ENCODE measurements around the gene OR4E1. TPM values are rescaled to one million over a fixed set of nuclear protein-coding genes. Genes with fewer than 3 reads are reported as not detected.

The OR4E1 gene
- total RNA-seq, 6 donors from 2014 or later: not detected

- Histone ChIP-seq H3K27me3 (no peaks in the 10 kb centered on the region), H3K27ac (no peak overlapping the region), H3K36me3 (no peaks in the 10 kb centered on the region), H3K4me1 (no peaks in the 10 kb centered on the region), H3K9me3 (peaks cover 0 to 4% (median 0%) of the 10 kb centered on the region in 4 donors), H3K4me3 (no peak overlapping the region)
- WGBS, 2 donors: 70 to 83% methylated on average over 4 of the region's 4 CpGs
- DNase-seq: no peak
- TF ChIP-seq EP300 (IDR thresholded peaks at IDR 0.05): no peak
- TF ChIP-seq CTCF (IDR thresholded peaks at IDR 0.05): no peak
- no peak for ATAC-seq (ENCODE audit: low FRiP score in 2 of 2)
Observed at GRCh38 chr14:21675566-21675965, 1.9 kb upstream of the OR4E1 start.

DNA sequence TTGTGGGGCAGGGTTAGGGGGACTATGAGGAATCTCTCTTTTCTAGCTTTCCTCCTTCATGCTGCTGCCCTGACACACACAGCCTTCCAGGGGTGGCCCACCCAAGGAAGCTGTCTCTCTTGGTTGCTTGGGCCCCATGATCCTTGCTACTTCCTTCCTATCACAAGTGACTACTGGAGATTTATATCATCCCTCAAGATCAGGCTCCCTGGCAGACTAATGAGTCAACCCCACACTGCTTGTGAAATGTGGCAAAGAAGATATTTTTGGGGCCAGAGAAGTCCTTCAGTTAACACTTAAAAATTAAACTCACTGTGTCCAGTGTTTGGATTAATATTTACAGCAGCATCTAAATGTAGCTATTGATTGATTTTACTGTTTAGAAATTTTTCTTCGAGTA, 1.5 kb downstream of the OR4E1 start:
- TF ChIP-seq EP300 (IDR thresholded peaks at IDR 0.05) (no peak), POLR2AphosphoS5 (IDR thresholded peaks at IDR 0.05) (no peak), CTCF (IDR thresholded peaks at IDR 0.05) (no peak), POLR2A (IDR thresholded peaks at IDR 0.05) (no peak)
- Histone ChIP-seq H3K36me3 (no peaks in the 10 kb centered on the region), H3K4me3 (no peak overlapping the region), H3K4me1 (no peaks in the 10 kb centered on the region), H3K27me3 (no peaks in the 10 kb centered on the region), H3K27ac (no peak overlapping the region), H3K9me3 (peaks cover 0 to 4% (median 0%) of the 10 kb centered on the region in 4 donors)
- no peak for DNase-seq
- no peak for ATAC-seq (ENCODE audit: low FRiP score in 2 of 2)
- WGBS, 2 donors: 88 to 93% methylated on average over 1 of the region's 1 CpG

DNA sequence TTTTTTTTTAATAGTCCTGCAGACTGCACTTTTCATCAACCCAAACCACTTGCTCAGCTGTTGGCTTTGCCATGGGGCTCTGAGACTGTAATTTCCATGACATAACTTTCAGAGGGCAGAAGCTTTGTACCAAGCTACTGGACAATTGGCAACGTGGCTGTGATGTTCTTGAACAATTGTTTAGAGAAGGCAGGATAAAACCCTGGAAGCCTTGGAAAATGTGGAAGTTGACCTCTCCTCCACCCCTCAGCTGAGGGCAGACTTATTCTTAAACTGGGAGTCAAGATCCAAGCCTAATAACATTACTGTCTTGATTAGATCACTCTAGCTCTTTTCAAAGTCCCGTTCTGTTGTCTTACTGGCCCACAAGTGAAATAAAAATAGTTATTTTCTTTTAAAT, 2.2 kb downstream of the OR4E1 start:
- Histone ChIP-seq H3K4me1 (no peaks in the 10 kb centered on the region), H3K9me3 (peaks cover 0 to 4% (median 0%) of the 10 kb centered on the region in 4 donors), H3K36me3 (no peaks in the 10 kb centered on the region), H3K27me3 (no peaks in the 10 kb centered on the region), H3K27ac (no peak overlapping the region), H3K4me3 (no peak overlapping the region)
- DNase-seq (no peak), ATAC-seq (ENCODE audit: low FRiP score in 2 of 2) (no peak)
- TF ChIP-seq POLR2A (IDR thresholded peaks at IDR 0.05): no peak
- TF ChIP-seq EP300 (IDR thresholded peaks at IDR 0.05): no peak
- no peak for TF ChIP-seq POLR2AphosphoS5 (IDR thresholded peaks at IDR 0.05)
- no peak for TF ChIP-seq CTCF (IDR thresholded peaks at IDR 0.05)
- 60 to 64% methylated on average over 2 of the region's 2 CpGs for WGBS, 2 donors

- Histone ChIP-seq H3K9me3 (no peaks in the 10 kb centered on the region), H3K4me3 (no peak overlapping the region), H3K27ac (no peak overlapping the region), H3K4me1 (no peaks in the 10 kb centered on the region), H3K36me3 (no peaks in the 10 kb centered on the region), H3K27me3 (no peaks in the 10 kb centered on the region)
- TF ChIP-seq CTCF (IDR thresholded peaks at IDR 0.05) (no peak), EP300 (IDR thresholded peaks at IDR 0.05) (no peak), POLR2AphosphoS5 (IDR thresholded peaks at IDR 0.05) (no peak), POLR2A (IDR thresholded peaks at IDR 0.05) (no peak)
- no peak for DNase-seq
- ATAC-seq (ENCODE audit: low FRiP score in 2 of 2): no peak
Observed at GRCh38 chr14:21669284-21669683, 4.3 kb downstream of the OR4E1 start.

- Histone ChIP-seq H3K4me3 (no peak overlapping the region), H3K9me3 (no peaks in the 10 kb centered on the region), H3K27ac (no peak overlapping the region), H3K36me3 (no peaks in the 10 kb centered on the region), H3K27me3 (no peaks in the 10 kb centered on the region), H3K4me1 (no peaks in the 10 kb centered on the region)
- DNase-seq (no peak), ATAC-seq (ENCODE audit: low FRiP score in 2 of 2) (no peak)
- WGBS, 2 donors: 69 to 71% methylated on average over 3 of the region's 3 CpGs
- no peak for TF ChIP-seq CTCF (IDR thresholded peaks at IDR 0.05)
- no peak for TF ChIP-seq POLR2AphosphoS5 (IDR thresholded peaks at IDR 0.05)
- TF ChIP-seq POLR2A (IDR thresholded peaks at IDR 0.05): no peak
- TF ChIP-seq EP300 (IDR thresholded peaks at IDR 0.05): no peak
Observed at GRCh38 chr14:21668377-21668776, 5.2 kb downstream of the OR4E1 start.

Measured in upper lobe of left lung (tissue), 6 donors.